Measurements from ENCODE around the gene FRMPD1. TPM values are rescaled to one million over a fixed set of nuclear protein-coding genes. Genes with fewer than 3 reads are reported as not detected.

The FRMPD1 gene
- total and polyA plus RNA-seq, 12 donors = 0.07 to 0.78 (median 0.18) TPM; not detected in 4

GRCh38 chr9:37667706-37668105, 17.0 kb downstream of the FRMPD1 start:
- H3K27me3 ChIP-seq = peaks cover 3% of the 10 kb centered on the region
- intact Hi-C loops (cut with DNase I) = no loop called here
- H3K36me3 ChIP-seq (replicated peaks in 1 of 2) = no peaks in the 10 kb centered on the region
- H3K4me1 ChIP-seq (replicated peaks in 1 of 2) = no peaks in the 10 kb centered on the region
- no peak overlapping the region for H3K27ac ChIP-seq
- no peak overlapping the region for H3K4me3 ChIP-seq
- no peak for TF ChIP-seq CTCF (IDR thresholded peaks at IDR 0.05)
- TF ChIP-seq POLR2A (IDR thresholded peaks at IDR 0.05) = no peak
- no peak for DNase-seq
- no peaks in the 10 kb centered on the region for H3K9me3 ChIP-seq (replicated peaks in 1 of 3)
- WGBS, 4 donors = 64 to 78% (median 73%) methylated on average over 2 of the region's 2 CpGs

- TF ChIP-seq POLR2A (IDR thresholded peaks at IDR 0.05) = no peak
- TF ChIP-seq CTCF (IDR thresholded peaks at IDR 0.05) = no peak
- 18 to 28% (median 25%) methylated on average over 7 to 9 of the region's 9 CpGs for whole genome bisulfite sequencing, 4 donors
- Histone ChIP-seq H3K4me1 (replicated peaks in 1 of 2) (no peaks in the 10 kb centered on the region), H3K27me3 (peaks cover 3% of the 10 kb centered on the region), H3K9me3 (replicated peaks in 1 of 3) (no peaks in the 10 kb centered on the region), H3K27ac (no peak overlapping the region), H3K36me3 (replicated peaks in 1 of 2) (no peaks in the 10 kb centered on the region), H3K4me3 (no peak overlapping the region)
- intact Hi-C loops (cut with DNase I) = no loop called here
- no peak for DNase-seq
Observed at GRCh38 chr9:37668116-37668601, 17.4 kb downstream of the FRMPD1 start.

GRCh38 chr9:37669232-37669631, 18.5 kb downstream of the FRMPD1 start:
- TF ChIP-seq POLR2A (IDR thresholded peaks at IDR 0.05) (no peak), CTCF (IDR thresholded peaks at IDR 0.05) (no peak)
- H3K4me1 ChIP-seq (replicated peaks in 1 of 2) = no peaks in the 10 kb centered on the region

GRCh38 chr9:37675661-37676060, 24.9 kb downstream of the FRMPD1 start:
- H3K9me3 ChIP-seq (replicated peaks in 1 of 3) = no peaks in the 10 kb centered on the region
- 63 to 85% (median 70%) methylated on average over 3 of the region's 3 CpGs for WGBS, 4 donors
- H3K27me3 ChIP-seq = peaks cover 4% of the 10 kb centered on the region
- no peak for DNase-seq
- H3K36me3 ChIP-seq (replicated peaks in 1 of 2) = no peaks in the 10 kb centered on the region
- TF ChIP-seq POLR2A (IDR thresholded peaks at IDR 0.05) (no peak), CTCF (IDR thresholded peaks at IDR 0.05) (no peak)
- no peaks in the 10 kb centered on the region for H3K4me1 ChIP-seq (replicated peaks in 1 of 2)
- H3K27ac ChIP-seq = no peak overlapping the region
- no peak overlapping the region for H3K4me3 ChIP-seq
- intact Hi-C loops (cut with DNase I) = no loop called here

More at GRCh38 chr9:37669232-37669631, 18.5 kb downstream of the FRMPD1 start:
- 63 to 80% (median 70%) methylated on average over 5 of the region's 5 CpGs for WGBS, 4 donors
- Histone ChIP-seq H3K27ac (no peak overlapping the region), H3K27me3 (peaks cover 3% of the 10 kb centered on the region), H3K9me3 (replicated peaks in 1 of 3) (no peaks in the 10 kb centered on the region), H3K4me3 (no peak overlapping the region), H3K36me3 (replicated peaks in 1 of 2) (no peaks in the 10 kb centered on the region)
- no peak for DNase-seq
- intact Hi-C loops (cut with DNase I) = no loop called here

Data from adrenal gland (tissue), 12 donors.